Muscle layer of colon (tissue), 2 donors: ENCODE results near the gene GARIN5B.

Experiments used
- H3K27ac ChIP-seq: one replicate; pipeline ENCODE4 v1.7.0; 2013; ENCODE audit warnings: low read depth, mild to moderate bottlenecking, low read length, moderate library complexity
- H3K27me3 ChIP-seq, 2 donors: one replicate each; pipeline ENCODE4 v1.7.0; 2013; ENCODE audit warnings: low read length in 2 of 2, mild to moderate bottlenecking in 2 of 2; ENCODE audit not compliant: insufficient read depth in 2 of 2, control insufficient read depth in 1 of 2
- H3K36me3 ChIP-seq: one replicate; pipeline ENCODE4 v1.7.0; 2013; ENCODE audit warnings: mild to moderate bottlenecking, low read length; ENCODE audit not compliant: insufficient read depth
- H3K4me1 ChIP-seq: one replicate; pipeline ENCODE4 v1.7.0; 2013; ENCODE audit warnings: mild to moderate bottlenecking, low read length; ENCODE audit not compliant: insufficient read depth
- H3K4me3 ChIP-seq, 2 donors: one replicate each; pipeline ENCODE4 v1.7.0; 2013; ENCODE audit warnings: low read length in 2 of 2, low read depth in 1 of 2, mild to moderate bottlenecking in 1 of 2, moderate library complexity in 1 of 2
- H3K9ac ChIP-seq: one replicate; pipeline ENCODE4 v1.7.0; 2013; ENCODE audit warnings: low read length
- H3K9me3 ChIP-seq: one replicate; pipeline ENCODE4 v1.7.0; 2013; ENCODE audit warnings: mild to moderate bottlenecking, low read length
- donor health status: abdominal sarcoma.
- donor health status: Adenocarcinoma of cecum.

Gene GARIN5B

DNA sequence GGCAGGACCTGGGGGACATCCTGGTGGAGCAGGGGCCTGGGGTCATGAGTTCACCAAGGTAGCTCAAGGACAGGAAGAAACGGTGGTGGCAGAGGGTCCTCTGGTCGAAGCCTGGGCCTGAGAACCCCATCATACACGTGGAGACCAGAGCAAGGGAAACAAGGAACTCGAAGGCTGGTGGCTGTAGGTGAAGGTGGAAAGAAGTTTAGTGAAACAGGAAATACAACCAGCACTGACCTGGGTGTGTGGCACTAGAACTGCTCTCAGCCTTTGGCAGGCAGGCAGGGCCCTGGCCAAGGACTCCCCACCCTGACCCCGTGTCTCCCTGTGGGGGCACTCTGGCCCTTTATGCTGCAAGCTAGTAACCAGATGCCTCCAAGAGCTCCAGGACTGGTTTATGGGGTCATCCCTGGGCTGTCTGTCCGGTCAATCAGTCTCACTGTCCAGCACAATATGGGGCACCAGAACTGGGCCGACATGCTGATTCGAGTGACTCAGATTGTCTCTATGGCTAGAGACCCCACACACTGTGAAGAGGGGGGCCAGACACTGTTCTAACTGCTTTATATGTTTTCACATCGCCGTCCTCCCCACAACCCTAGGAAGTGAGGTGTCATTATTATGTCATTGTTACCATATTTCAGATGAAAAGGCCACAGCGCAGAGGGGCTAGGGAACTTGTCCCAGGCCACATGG is 12.3 kb downstream of the GARIN5B start:
- H3K4me3 ChIP-seq: no peak overlapping the region
- no peaks in the 10 kb centered on the region for H3K36me3 ChIP-seq
- no peaks in the 10 kb centered on the region for H3K9me3 ChIP-seq
- no peak overlapping the region for H3K27ac ChIP-seq
- peaks cover 29 to 48% of the 10 kb centered on the region in 2 donors for H3K27me3 ChIP-seq
- H3K4me1 ChIP-seq: peaks cover 8% of the 10 kb centered on the region
- no peak overlapping the region for H3K9ac ChIP-seq

DNA sequence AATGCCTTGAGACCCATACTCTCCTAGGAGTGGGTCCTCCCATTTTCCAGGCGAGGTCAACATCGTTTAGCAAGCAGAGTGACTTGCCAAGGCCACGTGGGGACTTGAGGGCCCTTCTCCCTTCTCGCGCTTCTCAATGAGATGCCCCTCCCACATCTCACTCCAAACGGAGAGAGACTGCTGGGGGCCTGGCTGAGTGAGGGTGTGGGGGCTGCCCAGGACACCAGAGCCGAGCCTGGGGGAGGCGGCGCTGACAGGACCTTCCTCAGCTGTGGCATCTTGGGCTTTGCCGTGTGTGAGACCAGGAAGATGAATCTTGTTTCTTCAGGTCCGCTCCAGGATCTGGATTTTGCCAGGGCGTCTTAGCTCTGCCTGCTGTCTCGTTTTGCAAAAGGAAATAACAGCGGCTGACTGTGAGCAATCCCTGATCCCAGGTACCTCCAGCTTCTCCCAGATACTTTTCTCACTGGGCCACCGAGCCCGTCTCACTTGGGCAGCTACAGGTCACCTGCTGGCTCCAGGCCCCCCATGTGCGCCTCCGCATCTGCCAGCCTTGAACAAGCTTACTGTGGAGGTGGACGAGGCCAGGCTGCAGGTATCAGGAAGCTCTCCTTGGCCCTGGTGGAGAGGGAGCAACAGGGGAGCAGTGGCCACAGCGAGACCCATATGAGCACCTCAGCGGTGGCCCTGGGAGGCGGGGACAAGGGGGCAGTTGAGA is 14.6 kb downstream of the GARIN5B start:
- Histone ChIP-seq H3K27ac (no peak overlapping the region), H3K9ac (no peak overlapping the region)

DNA sequence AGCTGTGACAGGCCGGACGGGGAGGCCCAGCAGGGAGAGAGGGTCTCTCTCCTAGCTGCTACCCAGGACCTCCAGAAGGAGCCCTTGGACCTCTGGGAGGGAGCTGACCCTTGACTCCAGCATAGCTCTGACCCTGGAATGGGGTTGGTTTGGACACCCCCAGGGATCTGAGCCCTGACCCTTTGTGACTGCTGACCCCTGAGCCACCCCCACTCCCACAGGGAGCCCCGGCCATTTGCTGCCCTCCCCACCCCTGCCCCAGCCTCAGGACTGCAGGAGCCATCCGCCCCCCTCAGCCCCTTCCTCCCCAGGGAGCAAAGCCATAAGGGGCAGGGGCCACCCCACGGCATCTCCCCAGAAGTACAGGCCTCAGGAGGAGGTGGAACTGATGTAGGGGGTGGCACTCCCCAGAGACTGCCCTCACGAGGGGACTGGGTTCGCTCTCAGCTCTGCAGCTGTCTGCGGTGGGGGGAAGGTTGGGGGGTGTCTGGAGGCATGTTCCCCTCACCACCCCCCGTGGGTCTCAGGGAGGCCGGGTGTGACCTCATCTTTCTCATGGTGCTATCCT is 15.5 kb downstream of the GARIN5B start:
- Histone ChIP-seq H3K36me3 (peaks cover 13% of the 10 kb centered on the region), H3K9me3 (no peaks in the 10 kb centered on the region), H3K4me1 (no peaks in the 10 kb centered on the region)

More for the DNA sequence above, 14.6 kb downstream of the GARIN5B start:
- no peak overlapping the region for H3K4me3 ChIP-seq
- H3K9me3 ChIP-seq: no peaks in the 10 kb centered on the region
- H3K4me1 ChIP-seq: peaks cover 5% of the 10 kb centered on the region
- H3K36me3 ChIP-seq: peaks cover 4% of the 10 kb centered on the region
- H3K27me3 ChIP-seq: peaks cover 25 to 27% of the 10 kb centered on the region in 2 donors

DNA sequence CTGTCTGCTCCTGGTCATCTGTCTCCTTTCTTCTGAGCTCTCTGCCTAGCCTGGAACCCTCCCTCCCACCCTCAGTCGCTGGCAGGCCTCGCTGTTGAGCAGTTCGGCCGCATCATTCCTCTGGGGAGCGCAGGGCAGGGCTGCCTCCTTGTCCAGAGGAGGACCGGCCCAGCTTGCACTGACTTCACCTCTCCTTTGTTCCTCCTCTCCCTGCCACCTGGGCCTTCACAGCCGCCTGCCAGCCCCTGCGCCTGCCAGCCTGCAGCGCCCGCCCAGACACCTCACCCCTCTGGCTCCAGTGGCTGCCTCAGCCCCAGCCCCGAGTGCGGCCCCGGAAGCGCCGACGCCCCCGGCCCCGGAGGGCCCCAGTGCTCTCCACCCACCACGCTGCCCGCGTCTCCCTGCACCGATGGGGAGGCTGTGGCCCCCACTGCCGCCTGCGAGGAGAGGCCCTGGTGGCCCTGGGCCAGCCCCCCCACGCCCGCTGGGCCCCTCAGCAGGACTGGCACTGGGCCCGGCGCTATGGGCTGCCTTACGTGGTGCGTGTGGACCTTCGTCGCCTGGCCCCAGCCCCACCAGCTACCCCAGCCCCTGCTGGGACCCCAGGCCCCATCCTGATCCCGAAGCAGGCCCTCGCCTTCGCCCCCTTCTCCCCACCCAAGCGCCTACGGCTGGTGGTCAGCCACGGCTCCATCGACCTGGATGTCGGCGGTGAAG is 16.2 kb downstream of the GARIN5B start:
- Histone ChIP-seq H3K9me3 (no peaks in the 10 kb centered on the region), H3K4me1 (no peaks in the 10 kb centered on the region), H3K9ac (no peak overlapping the region), H3K4me3 (no peak overlapping the region), H3K27ac (no peak overlapping the region), H3K27me3 (peaks cover 9 to 11% of the 10 kb centered on the region in 2 donors), H3K36me3 (peaks cover 16% of the 10 kb centered on the region)

More for the DNA sequence above, 15.5 kb downstream of the GARIN5B start:
- H3K9ac ChIP-seq: no peak overlapping the region
- H3K27me3 ChIP-seq: peaks cover 16 to 17% of the 10 kb centered on the region in 2 donors
- H3K4me3 ChIP-seq: no peak overlapping the region
- H3K27ac ChIP-seq: no peak overlapping the region

DNA sequence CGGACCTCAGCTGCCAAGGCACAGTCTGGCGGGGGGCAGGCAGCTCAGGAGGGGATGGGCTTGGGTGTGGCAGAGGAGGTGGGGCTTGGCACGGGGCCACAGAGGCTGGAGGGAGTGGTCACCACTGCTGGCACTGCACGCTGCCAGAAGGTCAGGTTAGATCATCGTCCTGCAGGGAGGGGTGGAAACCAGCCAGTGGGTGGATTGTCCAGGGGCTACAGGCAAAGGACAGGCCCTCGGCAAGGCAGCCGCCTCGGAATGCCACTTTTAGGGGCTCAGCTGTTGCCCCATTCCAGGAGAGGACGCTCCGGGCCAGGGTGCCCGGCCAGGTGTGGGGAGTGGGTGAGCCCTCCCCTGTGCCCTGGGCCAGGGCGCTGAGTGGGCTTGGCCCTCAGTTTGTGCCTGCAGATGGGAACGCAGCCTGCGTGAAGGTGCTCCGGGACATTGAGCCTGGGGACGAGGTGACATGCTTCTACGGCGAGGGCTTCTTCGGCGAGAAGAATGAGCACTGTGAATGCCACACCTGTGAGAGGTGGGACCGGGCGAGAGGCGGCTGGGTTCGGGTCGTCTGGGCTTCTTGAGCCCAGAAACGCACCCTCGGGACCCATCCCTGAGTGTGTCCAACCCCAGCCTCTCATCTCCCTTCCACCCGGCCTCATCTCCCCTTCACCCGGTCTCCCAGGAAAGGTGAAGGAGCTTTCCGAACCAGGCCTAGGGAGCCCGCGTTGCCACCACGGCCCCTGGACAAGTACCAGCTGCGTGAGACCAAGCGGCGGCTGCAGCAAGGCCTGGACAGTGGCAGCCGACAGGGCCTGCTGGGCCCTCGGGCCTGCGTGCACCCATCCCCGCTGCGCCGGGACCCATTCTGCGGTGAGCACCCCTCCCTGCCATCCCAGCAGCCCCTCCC is 17.0 kb downstream of the GARIN5B start:
- no peak overlapping the region for H3K9ac ChIP-seq
- peaks cover 16% of the 10 kb centered on the region for H3K36me3 ChIP-seq
- H3K4me1 ChIP-seq: peaks cover 5% of the 10 kb centered on the region
- peaks cover 1 to 3% of the 10 kb centered on the region in 2 donors for H3K27me3 ChIP-seq
- H3K4me3 ChIP-seq: no peak overlapping the region
- H3K9me3 ChIP-seq: no peaks in the 10 kb centered on the region
- H3K27ac ChIP-seq: no peak overlapping the region

DNA sequence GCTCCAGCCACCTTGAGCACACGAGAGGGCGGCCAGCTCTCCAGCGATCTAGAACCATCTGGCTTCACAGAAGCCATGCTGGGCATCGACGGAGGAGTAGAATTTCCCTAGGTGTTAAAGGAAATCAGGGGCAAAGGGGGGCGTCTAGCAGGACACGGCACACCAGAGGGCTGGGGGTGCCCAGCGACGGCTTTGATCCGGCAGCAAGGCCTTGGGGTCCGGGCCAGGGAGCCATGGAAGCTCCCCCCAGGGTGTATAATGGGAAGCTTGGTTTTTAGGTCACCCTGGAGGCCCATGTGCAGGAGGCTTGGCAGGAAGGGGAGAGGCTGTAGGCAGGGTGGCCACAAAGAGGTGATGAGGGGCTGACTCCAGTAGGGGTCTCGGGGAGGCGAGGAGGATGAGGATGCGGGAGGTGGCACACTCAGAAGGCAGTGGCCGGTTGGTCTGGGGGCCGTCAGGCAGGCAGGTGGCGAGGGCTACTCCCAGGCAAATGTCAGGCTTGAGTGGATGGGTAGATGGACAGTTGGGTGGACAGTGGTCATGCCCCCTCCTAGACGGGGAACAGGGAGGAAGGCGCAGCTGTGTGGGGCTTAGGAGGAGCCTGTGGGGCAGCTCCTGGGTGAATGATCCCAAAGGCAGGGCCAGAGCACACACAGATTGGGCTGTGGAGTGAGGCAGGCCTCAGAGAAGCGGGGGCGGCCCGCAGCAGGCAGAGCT is 17.8 kb downstream of the GARIN5B start:
- Histone ChIP-seq H3K27me3 (no peaks in the 10 kb centered on the region), H3K36me3 (peaks cover 16% of the 10 kb centered on the region), H3K9me3 (no peaks in the 10 kb centered on the region), H3K4me1 (peaks cover 11% of the 10 kb centered on the region), H3K4me3 (no peak overlapping the region), H3K9ac (no peak overlapping the region), H3K27ac (no peak overlapping the region)

DNA sequence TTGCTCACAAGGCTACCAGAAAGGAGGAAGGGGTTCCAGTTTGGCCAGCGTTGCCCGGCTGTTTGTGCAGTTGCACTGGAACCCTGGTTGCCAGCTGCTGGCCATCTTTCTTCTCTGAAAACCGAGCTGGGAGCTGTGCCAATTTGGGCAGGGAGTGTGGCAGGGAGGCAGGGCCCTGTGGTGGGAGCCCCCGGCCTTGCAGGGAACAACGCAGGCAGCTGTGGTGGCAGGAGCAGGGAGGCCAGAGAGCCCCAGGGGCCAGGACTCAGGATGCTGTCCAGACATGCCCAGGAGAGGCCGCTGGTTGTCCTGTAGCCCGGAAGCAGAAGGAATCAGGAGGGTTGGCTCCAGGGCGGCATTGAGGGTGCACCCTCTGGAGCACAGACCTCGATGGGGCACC is 18.6 kb downstream of the GARIN5B start:
- Histone ChIP-seq H3K27me3 (no peaks in the 10 kb centered on the region), H3K9ac (no peak overlapping the region), H3K9me3 (no peaks in the 10 kb centered on the region), H3K4me1 (peaks cover 11% of the 10 kb centered on the region), H3K36me3 (peaks cover 16% of the 10 kb centered on the region), H3K27ac (no peak overlapping the region), H3K4me3 (no peak overlapping the region)

DNA sequence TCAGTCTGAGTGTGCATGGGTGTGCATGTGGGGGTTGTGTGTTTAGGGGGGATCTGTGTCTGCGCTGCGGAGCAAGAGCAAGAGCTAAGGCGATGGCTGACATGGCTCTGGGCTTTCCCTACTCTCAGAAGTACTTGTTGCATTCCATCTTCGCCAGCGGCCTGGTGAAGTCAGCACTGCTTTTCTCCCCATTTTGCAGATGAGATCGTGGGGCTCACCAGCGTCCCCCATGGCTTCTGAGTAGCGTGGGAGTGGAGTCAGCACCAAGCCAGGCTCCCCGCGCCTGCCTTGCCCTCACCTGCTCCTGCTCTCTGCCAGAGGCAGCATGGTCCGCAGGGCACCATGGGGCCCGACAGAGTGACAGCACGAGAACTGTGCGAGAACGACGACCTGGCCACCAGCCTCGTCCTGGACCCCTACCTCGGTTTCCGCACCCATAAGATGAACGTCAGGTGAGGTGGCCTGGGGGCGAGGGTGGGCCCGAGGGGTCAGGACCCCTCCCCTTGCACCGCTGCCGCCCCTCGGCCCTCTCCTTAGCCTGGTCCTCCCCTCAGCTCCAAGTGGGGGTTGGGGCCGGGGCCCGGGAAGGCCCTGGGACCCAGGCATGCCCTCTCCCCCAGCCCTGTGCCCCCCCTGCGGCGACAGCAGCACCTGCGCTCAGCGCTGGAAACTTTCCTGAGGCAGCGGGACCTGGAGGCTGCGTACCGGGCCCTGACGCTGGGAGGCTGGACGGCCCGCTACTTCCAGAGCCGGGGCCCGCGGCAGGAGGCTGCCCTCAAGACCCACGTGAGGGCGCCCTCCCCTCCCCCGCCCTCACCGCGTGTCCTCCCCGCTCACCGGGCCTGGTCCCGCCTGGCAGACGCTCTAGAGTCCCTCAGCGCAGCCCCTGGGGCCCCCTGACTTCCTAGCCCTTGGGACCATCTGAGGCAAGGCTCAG is 21.2 kb downstream of the GARIN5B start:
- H3K4me1 ChIP-seq: peaks cover 19% of the 10 kb centered on the region
- no peak overlapping the region for H3K27ac ChIP-seq
- no peaks in the 10 kb centered on the region for H3K9me3 ChIP-seq
- H3K9ac ChIP-seq: no peak overlapping the region
- H3K27me3 ChIP-seq: no peaks in the 10 kb centered on the region
- H3K4me3 ChIP-seq: peak overlapping the region in 1 of 2 donors; percentile 86
- H3K36me3 ChIP-seq: peaks cover 16% of the 10 kb centered on the region

DNA sequence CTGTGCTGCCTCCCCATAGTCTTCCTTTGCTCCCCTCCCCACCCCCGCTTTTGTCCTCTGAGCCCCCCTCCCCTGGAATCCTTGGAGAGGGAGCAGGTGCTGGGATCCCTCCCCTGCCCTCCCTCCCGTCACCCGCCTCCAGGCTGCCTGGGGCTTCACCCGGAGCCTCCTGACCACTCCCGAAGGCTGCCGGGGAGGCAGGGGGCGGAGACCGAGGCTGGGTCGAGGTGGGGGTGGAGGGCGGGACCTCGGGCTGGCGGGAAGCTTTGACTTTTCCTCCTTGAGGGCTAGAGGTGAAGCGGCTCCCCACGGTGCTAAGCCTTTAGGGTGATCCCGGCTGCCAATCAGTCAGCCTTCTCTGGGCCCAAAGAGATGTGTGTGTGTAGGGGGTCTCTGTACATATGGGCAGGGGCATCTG is 21.9 kb downstream of the GARIN5B start:
- Histone ChIP-seq H3K4me3 (peak overlapping the region; percentile 86 to 95), H3K36me3 (peaks cover 16% of the 10 kb centered on the region), H3K27ac (peak overlapping the region; percentile 76), H3K27me3 (no peaks in the 10 kb centered on the region), H3K4me1 (peaks cover 19% of the 10 kb centered on the region), H3K9ac (peak overlapping the region; percentile 90), H3K9me3 (no peaks in the 10 kb centered on the region)
